DND-41 (cell line): ENCODE results near the gene TCAP.

Experiments used
- ATAC-seq: fragments of 200-7000 bp; cut with Tn5 transposase; 3 replicates; pipeline ENCODE4 v1.9.1; 2021; ENCODE audit warnings: low read depth; ENCODE audit not compliant: insufficient read depth
- DNase-seq: peaks from one replicate; pipeline ENCODE4 v3.0.0-alpha.2; 2020
- H2AFZ ChIP-seq: 2 replicates; pipeline ENCODE4 v1.6.0; 2012; ENCODE audit warnings: low read depth, low read length
- H3K27ac ChIP-seq: 2 replicates; pipeline ENCODE4 v1.5.1; 2012; ENCODE audit warnings: low read length, inconsistent platforms
- H3K27me3 ChIP-seq: fragments of 200-600 bp; sonication (generic); 2 replicates; pipeline ENCODE4 v1.6.0; 2012; ENCODE audit warnings: low read length, mild to moderate bottlenecking, inconsistent platforms; ENCODE audit not compliant: insufficient read depth, poor library complexity
- H3K36me3 ChIP-seq: 2 replicates; pipeline ENCODE4 v1.5.1; 2012; ENCODE audit warnings: low read length, inconsistent platforms; ENCODE audit not compliant: insufficient read depth
- H3K4me1 ChIP-seq: 2 replicates; pipeline ENCODE4 v1.5.1; 2012; ENCODE audit warnings: mild to moderate bottlenecking, low read length; ENCODE audit not compliant: insufficient read depth
- H3K4me2 ChIP-seq: 2 replicates; pipeline ENCODE4 v1.6.0; 2012; ENCODE audit warnings: mild to moderate bottlenecking, moderate library complexity, low read length, inconsistent platforms; ENCODE audit not compliant: insufficient read depth
- H3K4me3 ChIP-seq, 2 experiments: fragments of 200-600 bp in 1 of 2; shearing (Covaris generic) in 1 of 2; 2 replicates each; pipeline ENCODE4 v1.5.1; 2012 to 2016; ENCODE audit warnings: inconsistent platforms in 2 of 2, low read length in 2 of 2, mild to moderate bottlenecking in 2 of 2, low read depth in 1 of 2, moderate library complexity in 1 of 2
- H3K79me2 ChIP-seq: 2 replicates; pipeline ENCODE4 v1.6.0; 2012; ENCODE audit warnings: low read length, inconsistent platforms; ENCODE audit not compliant: insufficient read depth
- H3K9ac ChIP-seq: 2 replicates; pipeline ENCODE4 v1.6.0; 2012; ENCODE audit warnings: low read depth, mild to moderate bottlenecking, inconsistent platforms, low read length, moderate library complexity
- H3K9me3 ChIP-seq: 2 replicates; pipeline ENCODE4 v1.5.1; 2012; ENCODE audit warnings: low read length, moderate library complexity, mild to moderate bottlenecking, inconsistent platforms; ENCODE audit not compliant: insufficient read depth, severe bottlenecking
- H4K20me1 ChIP-seq: 2 replicates; pipeline ENCODE4 v1.6.0; 2012; ENCODE audit warnings: low read length; ENCODE audit not compliant: insufficient read depth
- EZH2 ChIP-seq: IDR thresholded peaks from 3 replicates; pipeline ENCODE4 v1.6.1; 2012; ENCODE audit warnings: borderline replicate concordance, low read depth, mild to moderate bottlenecking, moderate library complexity, low read length, inconsistent platforms; ENCODE audit not compliant: severe bottlenecking
- TF ChIP-seq, protein P1 (sequence below): IDR thresholded peaks from 2 replicates; pipeline ENCODE4 v1.5.1; 2012; ENCODE audit warnings: borderline replicate concordance, low read length, moderate library complexity, mild to moderate bottlenecking; ENCODE audit not compliant: poor library complexity, severe bottlenecking; ENCODE audit errors: extremely low read depth

The TCAP gene

DNA sequence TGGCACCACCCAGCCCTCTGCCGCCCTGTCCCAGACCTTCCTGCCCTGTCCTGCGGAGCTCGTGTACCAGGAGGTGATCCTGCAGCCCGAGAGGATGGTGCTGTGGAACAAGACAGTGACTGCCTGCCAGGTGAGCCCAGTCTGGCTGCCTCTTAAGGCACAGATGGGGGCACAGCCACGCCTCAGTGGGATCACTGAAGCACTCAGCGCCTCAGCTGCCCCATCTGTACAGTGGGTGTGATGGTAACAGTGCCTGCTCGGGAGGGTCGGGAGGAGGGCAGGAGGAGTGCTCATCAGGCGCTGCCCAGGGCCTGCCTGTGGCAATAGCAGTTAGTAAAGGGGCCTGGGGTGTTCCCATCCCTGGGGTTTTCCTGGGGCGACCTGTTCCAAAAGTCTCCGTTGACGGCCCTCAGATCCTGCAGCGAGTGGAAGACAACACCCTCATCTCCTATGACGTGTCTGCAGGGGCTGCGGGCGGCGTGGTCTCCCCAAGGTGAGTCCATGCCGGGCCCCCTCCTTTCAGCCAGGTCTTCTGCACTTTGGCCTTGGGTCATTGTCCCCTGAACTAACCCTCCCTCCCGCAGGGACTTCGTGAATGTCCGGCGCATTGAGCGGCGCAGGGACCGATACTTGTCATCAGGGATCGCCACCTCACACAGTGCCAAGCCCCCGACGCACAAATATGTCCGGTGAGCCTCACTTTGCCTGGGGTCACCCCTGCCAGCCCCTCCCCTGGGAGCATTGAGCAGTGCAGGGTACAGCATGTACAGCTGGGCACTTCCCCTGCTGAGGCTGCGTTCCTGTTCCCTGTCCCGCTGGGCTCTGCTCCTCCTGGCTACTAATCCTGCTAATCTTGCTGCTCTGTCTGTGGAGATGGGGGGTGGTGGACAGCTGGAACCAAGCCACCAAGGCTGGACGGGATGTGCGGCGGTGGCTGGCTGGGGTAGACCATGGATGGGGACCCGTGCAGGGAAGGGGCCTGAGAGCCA, 4.5 kb upstream of the TCAP start:
- peaks cover 61% of the 10 kb centered on the region for H3K36me3 ChIP-seq
- H3K27ac ChIP-seq = no peak overlapping the region
- no peak overlapping the region for H3K4me2 ChIP-seq
- ATAC-seq (no peak), DNase-seq (no peak)
- H3K79me2 ChIP-seq = no peaks in the 10 kb centered on the region
- no peaks in the 10 kb centered on the region for H3K27me3 ChIP-seq
- TF ChIP-seq EZH2 = no peak
- TF ChIP-seq, protein P1, sequence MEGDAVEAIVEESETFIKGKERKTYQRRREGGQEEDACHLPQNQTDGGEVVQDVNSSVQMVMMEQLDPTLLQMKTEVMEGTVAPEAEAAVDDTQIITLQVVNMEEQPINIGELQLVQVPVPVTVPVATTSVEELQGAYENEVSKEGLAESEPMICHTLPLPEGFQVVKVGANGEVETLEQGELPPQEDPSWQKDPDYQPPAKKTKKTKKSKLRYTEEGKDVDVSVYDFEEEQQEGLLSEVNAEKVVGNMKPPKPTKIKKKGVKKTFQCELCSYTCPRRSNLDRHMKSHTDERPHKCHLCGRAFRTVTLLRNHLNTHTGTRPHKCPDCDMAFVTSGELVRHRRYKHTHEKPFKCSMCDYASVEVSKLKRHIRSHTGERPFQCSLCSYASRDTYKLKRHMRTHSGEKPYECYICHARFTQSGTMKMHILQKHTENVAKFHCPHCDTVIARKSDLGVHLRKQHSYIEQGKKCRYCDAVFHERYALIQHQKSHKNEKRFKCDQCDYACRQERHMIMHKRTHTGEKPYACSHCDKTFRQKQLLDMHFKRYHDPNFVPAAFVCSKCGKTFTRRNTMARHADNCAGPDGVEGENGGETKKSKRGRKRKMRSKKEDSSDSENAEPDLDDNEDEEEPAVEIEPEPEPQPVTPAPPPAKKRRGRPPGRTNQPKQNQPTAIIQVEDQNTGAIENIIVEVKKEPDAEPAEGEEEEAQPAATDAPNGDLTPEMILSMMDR = no peak
- H3K9me3 ChIP-seq = no peaks in the 10 kb centered on the region
- no peaks in the 10 kb centered on the region for H3K4me1 ChIP-seq
- no peak overlapping the region for H3K9ac ChIP-seq
- H2AFZ ChIP-seq = no peak overlapping the region
- no peak overlapping the region for H3K4me3 ChIP-seq
- H4K20me1 ChIP-seq = peaks cover 22% of the 10 kb centered on the region

DNA sequence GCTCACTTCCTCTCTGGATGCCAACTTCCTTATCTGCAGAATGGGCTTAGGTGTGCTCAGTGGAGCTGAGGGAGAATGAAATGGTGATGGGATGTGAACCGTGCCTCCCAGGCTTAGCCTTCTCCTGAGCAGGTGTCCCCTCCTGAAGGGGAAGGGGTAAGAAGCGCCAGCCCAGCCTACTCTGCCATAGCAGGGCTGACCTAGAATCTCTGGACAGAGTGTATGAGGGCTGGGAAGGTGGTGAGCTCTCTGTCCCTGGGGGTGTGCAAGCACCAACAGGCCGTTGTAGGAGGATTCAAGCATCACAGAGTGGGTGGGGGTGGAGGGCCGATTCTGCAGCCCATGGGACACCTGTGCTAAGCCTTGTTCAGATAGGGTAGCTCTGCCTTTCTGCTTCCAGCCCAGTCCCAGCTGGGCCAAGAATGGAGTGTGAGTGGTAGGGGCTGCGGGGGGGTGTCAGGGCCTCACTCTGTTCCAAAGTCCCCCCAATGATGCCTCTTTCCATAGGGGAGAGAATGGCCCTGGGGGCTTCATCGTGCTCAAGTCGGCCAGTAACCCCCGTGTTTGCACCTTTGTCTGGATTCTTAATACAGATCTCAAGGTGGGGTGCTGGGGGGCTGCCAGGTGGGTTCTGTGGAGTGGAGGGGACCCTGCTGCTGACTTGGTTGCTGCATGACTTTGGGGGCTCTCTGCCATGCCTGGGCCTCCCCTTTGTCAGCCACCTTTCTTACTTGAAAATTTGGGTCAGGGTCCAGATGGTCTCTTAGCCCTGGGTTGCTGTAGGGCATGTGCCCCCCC, 3.2 kb upstream of the TCAP start:
- no peaks in the 10 kb centered on the region for H3K4me1 ChIP-seq
- H3K27me3 ChIP-seq = no peaks in the 10 kb centered on the region
- H4K20me1 ChIP-seq = peaks cover 21% of the 10 kb centered on the region
- H3K9me3 ChIP-seq = no peaks in the 10 kb centered on the region
- H3K9ac ChIP-seq = no peak overlapping the region
- H3K4me2 ChIP-seq = no peak overlapping the region
- ATAC-seq (no peak), DNase-seq (no peak)
- TF ChIP-seq, protein P1 = no peak
- no peak for TF ChIP-seq EZH2
- H2AFZ ChIP-seq = no peak overlapping the region
- peaks cover 57% of the 10 kb centered on the region for H3K36me3 ChIP-seq
- no peak overlapping the region for H3K4me3 ChIP-seq
- H3K27ac ChIP-seq = no peak overlapping the region
- H3K79me2 ChIP-seq = no peaks in the 10 kb centered on the region

DNA sequence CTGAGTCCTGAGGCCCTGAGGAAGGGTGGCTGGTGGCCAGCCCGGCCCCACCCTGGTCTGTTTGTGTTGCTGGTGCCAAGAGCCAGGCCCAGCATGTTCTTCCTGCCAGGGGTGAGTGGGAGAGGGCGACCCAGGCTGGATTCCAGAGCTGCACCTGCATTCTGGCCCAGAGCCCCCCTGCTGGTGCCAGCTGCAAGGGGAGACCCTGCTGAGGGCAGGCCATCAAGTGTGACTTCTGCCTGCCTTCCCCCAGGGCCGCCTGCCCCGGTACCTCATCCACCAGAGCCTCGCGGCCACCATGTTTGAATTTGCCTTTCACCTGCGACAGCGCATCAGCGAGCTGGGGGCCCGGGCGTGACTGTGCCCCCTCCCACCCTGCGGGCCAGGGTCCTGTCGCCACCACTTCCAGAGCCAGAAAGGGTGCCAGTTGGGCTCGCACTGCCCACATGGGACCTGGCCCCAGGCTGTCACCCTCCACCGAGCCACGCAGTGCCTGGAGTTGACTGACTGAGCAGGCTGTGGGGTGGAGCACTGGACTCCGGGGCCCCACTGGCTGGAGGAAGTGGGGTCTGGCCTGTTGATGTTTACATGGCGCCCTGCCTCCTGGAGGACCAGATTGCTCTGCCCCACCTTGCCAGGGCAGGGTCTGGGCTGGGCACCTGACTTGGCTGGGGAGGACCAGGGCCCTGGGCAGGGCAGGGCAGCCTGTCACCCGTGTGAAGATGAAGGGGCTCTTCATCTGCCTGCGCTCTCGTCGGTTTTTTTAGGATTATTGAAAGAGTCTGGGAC, 2.4 kb upstream of the TCAP start:
- Histone ChIP-seq H3K27me3 (no peaks in the 10 kb centered on the region), H3K9ac (no peak overlapping the region), H3K4me1 (no peaks in the 10 kb centered on the region), H3K4me3 (no peak overlapping the region), H3K4me2 (no peak overlapping the region), H3K27ac (no peak overlapping the region), H2AFZ (no peak overlapping the region), H3K9me3 (no peaks in the 10 kb centered on the region), H3K79me2 (no peaks in the 10 kb centered on the region), H3K36me3 (peaks cover 52% of the 10 kb centered on the region), H4K20me1 (peaks cover 21% of the 10 kb centered on the region)
- DNase-seq (no peak), ATAC-seq (no peak)
- no peak for TF ChIP-seq EZH2
- TF ChIP-seq, protein P1 = no peak
